GM21390 (cell line): Measurements from ENCODE around the gene ABLIM2.
A peak's percentile ranks its signal among the peaks of the same experiment; 100 is the strongest.

Source experiments
- ATAC-seq: cut with Tn5 transposase; IDR thresholded peaks from one replicate; pipeline ENCODE4 v1.9.1; 2021; ENCODE audit not compliant: unreplicated experiment

The ABLIM2 gene

GRCh38 chr4:8176547-8177399 is 18.2 kb upstream of the ABLIM2 start:
- no peak for ATAC-seq

DNA sequence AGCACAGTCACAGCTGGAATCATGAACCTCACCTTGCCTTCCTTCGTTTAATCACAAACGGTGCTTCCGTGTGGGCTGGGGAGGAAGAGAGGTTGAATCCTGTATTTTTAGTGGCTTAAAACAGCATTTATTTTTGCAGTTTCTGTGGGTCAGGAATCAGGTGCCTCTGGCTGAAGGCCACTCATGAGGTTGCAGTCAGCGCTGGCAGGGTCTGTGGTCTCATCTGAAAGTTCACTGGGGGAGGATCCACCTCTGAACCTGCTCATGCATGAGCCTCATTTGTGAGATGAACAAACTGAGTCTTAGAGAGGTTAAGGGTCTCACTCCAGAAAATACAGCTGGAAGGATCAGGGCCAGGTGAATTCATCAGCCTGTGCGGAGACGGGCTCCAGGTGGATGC is 17.1 kb upstream of the ABLIM2 start:
- ATAC-seq: no peak

- no peak for ATAC-seq
Observed at GRCh38 chr4:8174970-8175369, 16.4 kb upstream of the ABLIM2 start.

- no peak for ATAC-seq
Observed at GRCh38 chr4:8173492-8174242, 15.1 kb upstream of the ABLIM2 start.

GRCh38 chr4:8171984-8172924 is 13.6 kb upstream of the ABLIM2 start:
- peak; percentile 82 for ATAC-seq

DNA sequence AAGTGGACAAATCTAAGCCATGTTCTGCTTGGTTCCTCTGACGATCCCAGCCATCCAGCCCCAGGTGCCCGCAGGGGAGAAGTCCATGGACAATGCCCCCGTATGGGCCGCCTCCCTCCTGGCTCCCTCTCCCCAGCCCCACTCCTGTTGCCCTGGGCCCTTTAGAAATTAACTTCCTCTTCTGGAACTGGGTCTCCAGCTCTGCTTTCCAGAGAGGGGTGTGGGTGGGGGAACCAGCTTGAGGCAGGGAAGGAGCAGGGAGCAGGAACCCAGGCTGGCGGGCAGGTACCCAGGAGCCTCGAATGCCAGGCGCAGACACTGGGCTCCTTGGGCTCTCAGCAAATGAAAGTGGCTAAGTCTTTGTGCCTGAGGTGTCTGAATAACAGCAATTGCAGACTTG is 12.7 kb upstream of the ABLIM2 start:
- no peak for ATAC-seq

DNA sequence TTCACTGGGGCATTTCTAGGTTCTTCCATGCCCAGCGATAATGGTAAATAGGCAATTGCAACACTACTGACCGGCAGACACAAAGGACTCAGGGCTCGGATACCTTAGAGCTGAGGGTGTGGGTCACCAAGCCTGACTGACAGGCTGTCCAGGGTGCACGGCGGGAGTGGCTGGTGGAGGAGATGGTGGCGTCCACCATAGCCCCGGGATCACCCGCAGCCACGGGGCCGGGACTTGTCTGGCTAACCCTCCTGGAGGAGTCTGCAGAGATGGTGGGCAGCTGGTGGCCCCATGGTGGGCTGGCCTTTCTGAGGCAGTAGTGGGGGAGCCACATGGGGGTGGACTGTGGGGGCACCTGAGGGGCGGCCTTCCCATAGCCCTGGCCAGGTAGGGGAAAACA is 11.7 kb upstream of the ABLIM2 start:
- ATAC-seq: no peak

DNA sequence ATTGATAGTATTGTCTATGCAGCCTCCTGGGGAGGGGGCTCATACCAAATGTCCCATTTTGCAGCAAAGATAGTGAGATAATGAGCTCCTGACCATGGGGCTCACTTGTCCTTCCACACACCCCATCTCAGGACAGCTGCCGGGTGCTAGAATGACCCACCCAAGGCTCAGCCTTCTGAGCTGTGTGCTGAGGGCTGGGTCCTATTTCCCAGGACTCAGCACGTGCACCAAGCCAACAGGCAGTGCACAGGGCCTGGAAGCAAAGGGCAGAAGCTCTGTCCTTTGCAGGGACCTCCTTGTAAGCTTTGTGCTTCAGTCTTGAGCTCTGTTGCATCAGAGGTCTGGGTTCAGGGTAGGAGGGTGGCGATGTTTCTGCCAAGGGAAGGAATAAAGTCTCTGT is 11.2 kb upstream of the ABLIM2 start:
- no peak for ATAC-seq

GRCh38 chr4:8168832-8169598 is 10.4 kb upstream of the ABLIM2 start:
- ATAC-seq: no peak

- ATAC-seq: no peak
Observed at GRCh38 chr4:8168232-8168631, 9.6 kb upstream of the ABLIM2 start.

DNA sequence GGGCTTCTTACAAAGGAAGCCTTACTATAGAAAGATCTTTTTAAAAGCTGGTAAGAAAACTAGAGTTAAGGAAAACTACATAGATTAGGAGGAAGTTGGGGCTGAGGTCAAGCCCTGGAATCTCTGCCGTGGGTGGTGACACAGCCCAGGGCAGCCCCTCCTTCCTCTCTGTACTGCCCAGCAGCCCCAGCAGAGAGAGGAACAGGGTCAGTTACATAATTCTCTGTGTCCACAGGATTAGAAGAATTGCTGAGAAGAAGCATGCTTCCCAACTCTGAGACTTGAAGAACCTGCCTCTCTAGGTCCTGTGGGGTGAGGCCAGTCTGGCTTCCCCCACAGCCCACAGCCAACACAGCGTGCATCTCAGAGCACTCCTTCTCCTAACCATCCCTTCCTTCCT is 9.2 kb upstream of the ABLIM2 start:
- ATAC-seq: no peak

DNA sequence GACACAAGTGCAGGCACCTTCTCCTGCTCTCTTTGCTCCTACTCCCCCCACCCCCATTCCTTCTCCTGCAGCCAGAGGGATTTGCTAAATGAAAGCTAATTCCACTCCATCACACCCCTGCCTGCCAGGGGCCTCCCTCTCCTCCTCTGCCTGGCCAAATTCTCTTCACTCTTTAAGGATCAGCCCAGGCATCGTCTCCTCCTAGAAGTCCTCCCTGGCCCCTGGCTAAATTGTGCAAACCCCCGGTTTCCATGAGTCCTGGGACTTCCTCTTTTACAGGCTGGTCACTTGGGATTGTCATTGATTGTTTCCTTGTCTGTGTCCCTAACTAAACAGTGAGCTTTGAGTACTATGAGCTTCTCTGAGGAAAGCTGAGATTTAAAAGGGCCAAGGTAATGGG is 8.7 kb upstream of the ABLIM2 start:
- ATAC-seq: no peak

DNA sequence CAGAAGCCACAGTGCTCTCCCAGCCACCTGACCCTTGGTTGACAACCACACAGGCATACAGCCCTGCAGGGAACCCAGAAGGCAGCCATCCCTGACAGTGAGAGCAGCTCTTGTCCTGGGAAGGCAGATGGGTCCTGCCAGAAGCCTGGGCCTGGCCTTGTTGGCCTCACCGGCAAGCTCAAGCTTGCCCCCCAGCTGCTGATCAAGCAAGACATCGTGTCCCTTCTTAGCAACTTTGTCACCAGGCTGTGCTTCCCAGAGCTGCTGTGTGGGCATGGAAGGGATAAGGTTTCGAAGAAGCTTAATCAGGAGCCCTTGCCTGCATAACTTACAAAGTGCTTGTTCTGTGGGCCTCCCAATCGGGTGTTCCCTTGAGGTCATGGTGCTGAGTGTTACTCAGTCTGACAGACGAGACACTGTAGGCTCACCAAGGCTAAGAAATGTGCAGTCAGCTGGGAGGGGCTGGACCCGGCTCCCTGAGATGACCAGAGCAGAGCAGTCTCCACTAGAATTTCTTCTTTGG is 6.8 kb upstream of the ABLIM2 start:
- no peak for ATAC-seq

GRCh38 chr4:8164687-8165086 is 6.1 kb upstream of the ABLIM2 start:
- ATAC-seq: no peak

DNA sequence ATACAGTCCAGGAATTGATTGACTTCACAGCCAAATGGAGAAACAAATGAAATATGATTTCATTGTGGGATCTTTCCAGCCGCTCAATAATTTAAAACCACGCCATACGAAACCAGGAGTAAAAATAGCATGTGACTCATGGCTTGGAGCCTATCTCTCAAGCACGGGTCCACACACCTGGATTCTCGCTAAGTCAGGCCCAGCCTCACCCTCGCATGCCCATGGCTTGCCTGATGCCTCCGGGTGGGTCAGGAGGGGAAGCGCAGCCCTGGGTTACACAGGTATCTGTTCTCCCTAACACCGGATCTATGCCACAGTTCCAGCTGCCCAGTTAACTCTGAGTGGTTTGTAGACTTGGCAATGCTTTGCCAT is 5.6 kb upstream of the ABLIM2 start:
- ATAC-seq: no peak

DNA sequence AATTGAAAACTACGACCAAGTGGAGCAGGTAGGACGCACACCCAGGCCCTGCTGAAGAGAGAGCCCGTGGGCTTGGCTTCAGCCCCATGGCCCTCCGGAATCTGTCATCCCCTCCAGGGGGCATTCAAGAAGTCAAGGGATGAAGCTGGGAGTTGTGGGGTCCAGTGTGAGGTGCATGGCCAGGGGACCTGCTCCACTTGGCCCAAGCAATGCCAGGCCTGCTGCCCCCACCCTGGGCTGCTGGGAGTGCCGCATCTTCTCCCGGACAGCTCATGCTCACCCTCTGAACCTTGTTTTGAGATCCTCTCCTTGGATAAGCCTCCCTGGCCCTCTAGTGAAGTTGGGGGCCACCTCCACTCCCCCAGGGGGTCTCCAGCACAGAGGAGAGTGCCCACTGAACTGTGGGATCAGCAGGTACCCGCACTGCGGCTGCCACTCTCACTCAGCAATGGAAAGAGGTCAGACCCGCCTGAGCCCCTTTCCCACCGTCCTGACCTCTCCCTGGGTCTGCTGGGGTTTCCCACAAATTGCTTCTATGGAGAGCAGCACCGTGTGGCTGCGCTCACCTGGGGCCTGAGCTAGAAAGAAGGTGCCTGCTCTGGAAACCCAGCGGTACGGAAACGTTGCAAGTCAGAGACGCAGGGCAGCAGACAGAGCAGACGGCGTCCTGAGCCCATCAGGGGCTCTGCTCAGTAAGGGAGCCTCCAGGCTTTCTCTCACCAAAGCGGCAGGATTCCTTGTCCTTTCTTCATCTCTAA is 5.0 kb upstream of the ABLIM2 start:
- ATAC-seq: no peak

DNA sequence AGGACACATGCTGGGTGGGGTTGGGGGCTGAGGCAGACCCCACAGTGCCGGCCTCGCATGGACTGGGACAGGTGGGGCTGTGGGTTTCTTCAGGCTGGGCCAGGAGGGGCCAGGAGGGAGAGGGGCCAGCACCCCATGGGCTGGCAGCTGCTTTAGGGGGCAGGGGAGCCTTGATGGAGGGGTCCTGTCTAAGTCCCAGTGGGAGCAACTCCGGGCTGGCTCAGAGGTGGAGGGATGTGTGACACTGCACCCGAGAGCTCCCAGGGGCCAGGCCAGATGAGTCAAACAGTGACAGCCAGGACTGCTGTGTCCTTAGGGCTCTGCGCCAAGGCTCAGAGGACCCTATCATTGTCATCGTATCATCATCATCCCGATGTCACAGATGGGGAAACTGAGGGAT is 4.4 kb upstream of the ABLIM2 start:
- ATAC-seq: no peak

- ATAC-seq: no peak
Observed at GRCh38 chr4:8162625-8163024, 4.0 kb upstream of the ABLIM2 start.

GRCh38 chr4:8160572-8160971 is 2.0 kb upstream of the ABLIM2 start:
- ATAC-seq: no peak

GRCh38 chr4:8160233-8160560 is 1.6 kb upstream of the ABLIM2 start:
- no peak for ATAC-seq
